Stimulated activated CD4-positive, alpha-beta T cell treated with anti-CD3 and anti-CD28 coated beads, Interleukin-2, amount 100 ng/mL, for 24 hours (primary cell): ENCODE results near the gene UNC5B.
"Not testable (repeated sequence)": the region's sequence is repeated elsewhere in the genome, so short reads cannot be mapped to it uniquely, and the experiment has no call there.

Experiments used
- DNase-seq, 2 donors: peaks; one replicate each; pipeline ENCODE4 v3.0.0-alpha.2; 2020

The UNC5B gene

GRCh38 chr10:71209731-71210541 lies 2.4 kb upstream of the UNC5B start:
- DNase-seq: no peak

GRCh38 chr10:71210542-71210871 lies 1.9 kb upstream of the UNC5B start:
- no peak for DNase-seq

GRCh38 chr10:71211053-71211452 lies 1.3 kb upstream of the UNC5B start:
- DNase-seq: no peak

GRCh38 chr10:71211775-71212317 lies 524 bp upstream of the UNC5B start:
- no peak for DNase-seq

- peak in 1 of 2 donors; percentile 43 for DNase-seq
These were observed 804 bp downstream of the UNC5B start for GRCh38 chr10:71213127-71213621.

- no peak for DNase-seq
These were observed 1.5 kb downstream of the UNC5B start for GRCh38 chr10:71213761-71214440.

GRCh38 chr10:71214641-71215559 lies 2.5 kb downstream of the UNC5B start:
- DNase-seq: no peak

- DNase-seq: no peak
These were observed 4.0 kb downstream of the UNC5B start for GRCh38 chr10:71216363-71216695.

- DNase-seq: no peak
These were observed 4.4 kb downstream of the UNC5B start for GRCh38 chr10:71216751-71217265.

GRCh38 chr10:71217266-71218045 lies 5.1 kb downstream of the UNC5B start:
- DNase-seq: no peak

- DNase-seq: no peak
These were observed 5.8 kb downstream of the UNC5B start for GRCh38 chr10:71218046-71218650.

GRCh38 chr10:71218651-71219050 lies 6.3 kb downstream of the UNC5B start:
- no peak for DNase-seq

- DNase-seq: not testable (repeated sequence)
These were observed 7.0 kb downstream of the UNC5B start for GRCh38 chr10:71219236-71219917.

- no peak for DNase-seq
These were observed 7.7 kb downstream of the UNC5B start for GRCh38 chr10:71219918-71220688.

- no peak for DNase-seq
These were observed 8.5 kb downstream of the UNC5B start for GRCh38 chr10:71220689-71221540.

- no peak for DNase-seq
These were observed 9.3 kb downstream of the UNC5B start for GRCh38 chr10:71221586-71222202.

- no peak for DNase-seq
These were observed 10.4 kb downstream of the UNC5B start for GRCh38 chr10:71222601-71223346.
